GM11168 (cell line): ENCODE data around the gene ACVR2B.

Experiments
- in situ Hi-C: fragments of 300-500 bp; cut with MboI; formaldehyde crosslinking; loops from one replicate; pipeline ENCODE4 v1.12.0; 2022; ENCODE audit warnings: low sequenced_read_pairs; ENCODE audit not compliant: unreplicated experiment

The ACVR2B gene

DNA sequence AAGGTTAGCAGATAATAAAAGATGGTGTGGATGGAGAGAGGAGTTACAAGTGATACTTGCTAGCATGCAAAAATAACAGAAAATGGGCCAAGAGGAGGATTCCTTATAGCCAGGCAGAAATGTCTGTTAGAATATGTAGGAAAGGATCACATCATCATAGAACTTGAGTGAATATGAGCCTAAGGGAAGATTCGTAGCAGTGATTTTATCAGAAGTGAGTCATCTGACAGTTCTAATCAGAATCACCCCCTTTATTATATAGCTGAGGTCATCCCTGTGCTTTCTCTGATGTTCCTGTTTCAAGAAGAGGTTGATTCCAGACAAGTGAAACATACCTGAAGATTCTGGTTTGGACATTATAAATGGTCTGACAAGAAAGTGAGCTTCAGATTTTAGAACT, 65.3 kb downstream of the ACVR2B start:
- in situ Hi-C loops, result no loop called here

DNA sequence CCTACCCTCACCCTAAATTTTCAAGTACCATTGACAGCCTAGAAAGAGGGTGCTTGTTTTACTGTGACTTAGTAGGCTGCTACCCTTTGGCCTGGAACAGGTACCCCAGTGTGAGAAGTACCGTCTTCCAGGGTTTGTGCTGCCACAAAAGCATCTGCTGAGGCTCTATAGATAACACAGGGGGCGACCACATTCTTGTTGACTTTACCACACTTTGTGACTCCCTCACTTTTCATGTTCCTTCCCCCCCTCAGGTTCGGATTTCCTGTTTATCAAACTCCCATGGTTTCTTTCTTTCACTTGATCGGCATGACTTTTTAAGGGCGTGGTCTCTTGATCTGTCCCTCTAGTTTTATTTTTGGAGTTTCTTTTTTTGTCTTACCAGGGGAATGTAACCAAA, 66.0 kb downstream of the ACVR2B start:
- in situ Hi-C loops, result loop anchor here (10.0 kb wide), 1 partner anchor 125 kb away; the partner anchor contains the start of gene SCN5A

DNA sequence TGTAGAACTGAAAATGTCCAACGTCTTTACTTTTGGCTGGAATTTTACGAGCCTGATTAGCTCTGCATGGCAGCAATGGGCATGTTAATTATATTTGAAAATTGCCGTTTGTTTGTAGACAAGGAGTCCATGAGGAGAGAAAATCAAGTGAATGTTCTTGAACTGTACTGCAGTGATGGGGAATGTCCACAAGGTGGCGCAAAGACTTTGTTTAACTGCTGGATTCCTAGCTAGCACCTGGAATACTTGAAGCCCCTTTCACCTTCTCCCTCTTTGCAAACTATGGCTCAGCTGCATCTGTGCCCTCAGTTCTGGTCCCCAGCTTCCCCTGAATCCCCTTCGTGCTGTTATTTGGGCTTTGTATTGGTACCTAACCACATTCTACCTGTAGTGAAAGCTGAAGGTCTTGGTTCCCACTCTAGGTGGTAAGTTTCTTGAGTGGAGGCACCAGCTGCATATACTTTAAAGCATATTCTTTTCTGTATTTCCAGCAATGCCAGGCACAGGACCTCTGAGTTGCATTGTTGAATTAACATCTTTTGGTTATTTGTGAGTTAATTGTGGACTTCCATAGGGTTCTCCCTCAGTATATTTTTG, 67.8 kb downstream of the ACVR2B start:
- in situ Hi-C loops, result loop anchor here (10.0 kb wide), 1 partner anchor 123 kb away; the partner anchor contains the start of gene SCN5A

DNA sequence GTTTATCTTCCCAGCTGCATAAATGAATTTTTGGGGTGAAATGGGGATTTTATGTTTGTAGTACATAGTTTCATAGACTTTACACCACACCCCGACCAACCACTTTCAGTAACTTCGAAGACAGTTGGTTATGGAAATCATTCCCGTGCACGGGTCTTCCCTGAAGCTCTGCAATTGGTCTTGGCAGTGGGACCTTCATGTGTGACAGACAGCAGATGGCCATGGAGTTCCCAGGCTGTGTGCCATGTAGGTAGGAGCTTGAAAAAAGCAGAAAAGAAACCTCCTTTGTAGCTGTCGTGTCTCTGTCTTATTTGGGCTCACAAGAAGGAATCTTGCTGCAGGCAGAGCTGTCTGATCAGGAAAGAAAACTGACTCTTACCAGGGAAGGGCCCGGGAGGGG, 68.3 kb downstream of the ACVR2B start:
- in situ Hi-C loops, result loop anchor here (10.0 kb wide), 1 partner anchor 123 kb away; the partner anchor contains the start of gene SCN5A

DNA sequence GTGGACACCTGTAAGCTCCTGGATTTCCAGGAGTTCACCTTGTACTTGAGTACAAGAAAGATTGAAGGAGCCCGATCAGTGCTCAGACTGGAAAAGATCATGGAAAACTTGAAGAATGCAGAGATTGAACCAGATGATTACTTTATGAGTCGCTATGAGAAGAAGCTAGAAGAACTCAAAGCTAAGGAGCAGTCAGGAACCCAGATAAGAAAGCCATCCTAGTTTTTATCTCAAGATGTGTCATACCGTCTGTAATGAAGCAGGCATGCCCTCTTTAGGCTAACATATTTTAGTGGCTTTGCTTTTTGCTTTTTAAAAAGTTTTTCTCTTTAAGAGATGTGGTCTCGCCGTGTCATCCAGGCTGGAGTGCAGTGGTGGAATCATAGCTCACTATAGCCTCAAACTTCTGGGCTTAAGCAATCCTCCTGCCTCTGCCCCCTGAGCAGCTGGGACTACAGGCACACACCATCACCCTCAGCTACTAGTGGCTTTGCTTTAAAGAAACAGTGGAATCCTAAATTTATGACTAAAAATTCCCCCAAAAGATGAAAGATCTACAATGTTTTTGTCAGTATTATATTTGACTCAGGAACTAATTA, 70.5 kb downstream of the ACVR2B start:
- in situ Hi-C loops, result loop anchor here (10.0 kb wide), 1 partner anchor 121 kb away; the partner anchor contains the start of gene SCN5A

DNA sequence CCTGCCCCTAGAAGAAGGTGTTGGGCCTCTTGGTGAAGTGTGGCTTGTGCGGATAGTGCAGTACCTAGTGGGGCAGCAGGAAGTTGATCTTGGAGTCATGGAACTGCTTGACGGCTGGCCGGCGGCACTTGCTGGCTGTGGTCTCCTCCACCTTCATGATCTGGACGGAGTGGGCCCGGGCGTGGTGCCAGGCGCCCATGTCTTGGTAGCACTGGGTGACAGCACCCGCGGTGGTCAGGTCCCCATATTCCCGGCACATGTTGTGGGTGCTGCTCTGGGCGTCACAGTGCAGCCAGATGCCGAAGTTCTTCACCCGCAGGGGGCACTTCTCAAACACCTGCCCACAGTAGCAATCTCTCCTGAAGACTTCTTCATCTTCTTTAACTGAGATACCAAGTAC, 73.1 kb downstream of the ACVR2B start:
- in situ Hi-C loops, result loop anchor here (10.0 kb wide), 1 partner anchor 118 kb away; the partner anchor contains the start of gene SCN5A

DNA sequence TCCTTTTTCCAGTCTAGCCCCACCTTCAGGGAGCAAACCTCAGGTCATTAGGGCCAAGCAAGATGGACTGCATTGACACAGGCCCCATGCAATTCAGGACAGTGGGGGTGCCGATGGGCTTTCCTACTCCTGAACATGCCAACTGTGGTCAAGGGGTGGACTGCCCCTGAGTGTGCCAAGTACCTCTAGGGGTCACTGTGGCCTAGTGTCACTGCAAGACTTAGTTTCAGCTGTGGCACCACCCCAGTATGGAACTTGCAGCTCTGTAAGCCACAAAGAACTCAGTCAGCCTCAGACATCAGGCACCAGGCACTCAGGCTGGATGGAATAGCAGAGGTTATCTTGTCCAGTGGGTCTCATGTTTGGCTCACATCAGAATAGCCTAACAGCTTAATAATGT, 74.8 kb downstream of the ACVR2B start:
- in situ Hi-C loops, result loop anchor here (10.0 kb wide), 1 partner anchor 116 kb away; the partner anchor contains the start of gene SCN5A

DNA sequence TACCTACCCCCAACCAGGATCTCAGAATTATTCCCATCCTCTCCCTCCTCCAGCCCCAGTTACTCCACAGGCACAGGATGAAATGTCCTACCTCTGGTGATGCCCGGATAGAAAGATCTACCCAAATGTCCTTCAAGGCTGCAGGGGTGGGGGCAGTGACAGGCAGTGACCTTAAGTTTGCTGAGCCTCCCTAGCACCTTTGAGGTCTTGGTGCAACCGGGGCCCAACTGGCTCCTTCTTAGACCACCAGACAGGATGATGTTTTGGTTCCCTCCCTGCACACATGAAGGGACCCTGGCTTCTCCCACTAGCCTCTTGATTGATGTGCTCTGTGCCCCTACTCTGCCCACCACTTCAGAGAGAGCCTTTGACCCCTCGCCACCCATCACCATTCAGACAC, 78.8 kb downstream of the ACVR2B start:
- in situ Hi-C loops, result no loop called here

DNA sequence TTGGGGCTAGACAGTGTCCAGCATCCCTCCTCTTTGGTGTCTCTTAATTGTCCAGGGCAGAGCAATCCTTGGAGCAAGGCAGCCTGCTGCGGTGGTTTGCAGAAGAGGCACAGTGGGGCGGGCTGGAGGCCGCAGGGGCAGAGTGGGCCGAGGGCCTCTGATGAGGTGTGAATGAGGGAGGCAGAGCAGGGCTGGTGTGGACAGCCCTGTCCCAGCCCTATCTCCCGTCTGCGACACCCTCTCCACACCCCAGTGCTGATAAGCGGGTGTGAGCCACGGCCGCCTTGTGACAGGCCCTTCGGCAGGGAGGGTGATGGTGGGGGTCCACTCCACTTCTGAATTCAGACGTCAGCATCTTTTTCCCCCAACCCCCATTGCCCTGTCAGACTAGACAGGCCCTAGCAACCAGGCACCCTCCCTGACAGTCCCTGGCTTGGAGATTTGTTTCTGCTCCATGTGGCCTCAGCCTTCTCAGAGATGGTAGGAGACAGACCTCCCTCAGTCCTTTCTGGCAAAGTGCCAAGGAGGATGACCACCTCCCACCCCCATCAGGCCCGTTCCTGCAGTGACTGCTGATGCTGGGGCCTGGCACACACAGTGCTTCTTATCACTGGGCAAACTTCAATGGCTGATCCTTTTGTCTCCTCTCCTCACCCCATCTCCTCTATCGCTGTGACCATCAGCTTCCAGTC, 79.7 kb downstream of the ACVR2B start:
- in situ Hi-C loops, result no loop called here

DNA sequence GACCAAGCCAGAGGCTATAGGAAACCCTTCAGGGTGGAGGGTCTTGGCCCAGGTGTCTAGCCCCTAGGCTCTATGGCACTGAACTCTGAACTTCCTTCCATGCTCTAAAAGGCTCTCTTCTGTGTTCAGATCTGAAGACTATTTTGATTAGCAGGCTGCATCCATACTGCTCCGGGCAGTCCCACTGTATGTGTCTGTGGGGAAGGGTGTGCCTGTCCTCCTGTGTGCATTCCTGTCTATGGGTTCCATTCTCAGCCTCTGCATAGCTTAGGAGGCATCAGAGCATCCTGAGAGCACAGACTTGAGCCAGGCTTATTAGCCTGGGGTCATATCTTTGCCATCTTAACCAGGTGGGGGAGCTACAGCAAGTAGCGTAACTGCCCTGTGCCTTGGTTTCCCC, 80.5 kb downstream of the ACVR2B start:
- in situ Hi-C loops, result no loop called here

DNA sequence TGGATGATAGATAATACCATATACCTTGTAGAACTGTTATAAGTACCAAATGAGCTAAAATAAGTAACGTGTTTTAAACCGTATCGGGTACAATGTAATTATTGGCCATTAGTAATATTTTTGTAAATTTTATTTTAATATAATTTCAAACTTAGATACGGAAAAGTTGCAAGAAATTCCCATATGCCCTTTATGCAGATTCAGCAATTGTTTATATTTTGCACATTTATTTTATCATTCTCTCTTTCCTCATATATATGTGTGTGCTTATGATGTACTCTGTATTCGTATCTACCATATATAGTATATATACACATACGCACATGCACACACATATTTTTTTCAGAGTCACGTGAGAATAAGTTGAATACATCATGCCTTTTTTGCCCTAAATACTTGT, 80.9 kb downstream of the ACVR2B start:
- in situ Hi-C loops, result no loop called here

DNA sequence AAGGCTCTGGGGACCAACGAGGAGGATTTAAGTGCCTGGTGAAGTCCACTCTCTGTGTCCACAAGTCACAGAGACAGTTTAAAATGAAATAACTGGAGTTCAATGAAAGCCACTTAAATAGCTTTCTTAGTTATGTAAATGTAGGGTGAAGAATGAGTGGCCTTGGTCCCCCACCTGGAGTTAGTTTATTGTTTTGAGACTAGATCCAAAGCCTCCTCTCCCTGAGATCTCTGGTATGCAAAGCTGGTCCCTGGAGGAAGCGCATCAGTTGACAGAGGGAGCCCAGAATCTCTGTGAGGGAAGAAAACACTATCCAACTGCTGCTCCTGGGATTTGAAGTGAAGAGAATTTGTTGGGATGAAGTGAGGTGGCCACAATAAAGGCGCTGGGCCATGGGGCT, 83.0 kb downstream of the ACVR2B start:
- in situ Hi-C loops, result no loop called here

DNA sequence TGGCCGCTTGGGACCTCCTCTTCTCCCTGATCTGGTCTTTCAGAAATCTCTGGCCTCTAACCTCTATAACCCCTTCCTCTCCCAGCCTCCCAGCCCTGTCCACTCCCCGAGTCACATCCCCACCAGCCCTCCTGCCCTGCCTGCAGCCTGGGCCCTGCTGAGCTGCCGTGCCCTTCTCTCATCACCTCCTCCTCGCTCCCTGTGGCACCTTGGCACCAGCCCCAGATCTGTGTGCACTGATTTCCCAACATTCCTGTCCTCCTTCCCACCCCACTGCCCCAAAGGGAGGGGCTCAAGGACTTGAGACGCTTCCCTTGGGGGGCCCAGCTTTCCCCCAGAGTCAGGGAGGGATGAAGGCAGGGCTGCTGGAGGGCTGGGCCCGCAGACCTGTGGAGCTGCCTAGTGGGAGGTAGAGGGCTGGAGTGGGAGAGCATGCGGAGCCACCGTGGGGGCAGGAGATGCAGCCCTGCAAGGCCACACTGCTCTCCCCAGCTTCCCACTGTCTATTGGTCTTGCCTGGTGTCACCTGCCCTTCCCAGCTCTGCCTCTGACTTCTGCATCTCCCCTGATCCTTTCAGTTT, 85.2 kb downstream of the ACVR2B start:
- in situ Hi-C loops, result no loop called here

DNA sequence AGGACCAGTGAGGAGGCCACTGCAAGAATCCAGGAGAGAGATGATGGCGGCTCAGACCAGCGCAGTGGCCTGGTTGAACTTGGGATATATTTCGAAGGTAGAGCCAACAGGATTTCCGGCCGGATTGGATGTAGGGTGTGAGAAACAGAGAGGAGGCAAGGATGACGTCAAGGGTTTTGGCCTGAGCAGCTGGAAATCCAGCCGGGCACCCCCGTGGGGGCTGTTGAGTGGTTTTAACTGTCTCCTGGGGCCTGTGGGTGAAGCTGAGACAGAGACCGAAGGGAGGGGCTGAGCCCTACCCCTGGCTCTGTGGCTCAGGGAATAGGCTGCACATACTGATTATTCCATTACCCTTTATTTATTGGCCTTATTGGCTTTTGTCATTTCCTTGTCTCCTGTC, 88.1 kb downstream of the ACVR2B start:
- in situ Hi-C loops, result no loop called here
